CD14-positive monocyte (primary cell): Measurements from ENCODE around the gene TNRC6A. TPM values are rescaled to one million over a fixed set of nuclear protein-coding genes. Genes with fewer than 3 reads are reported as not detected.

ENCODE experiments used
- DNase-seq, 3 donors: peaks; one replicate each; pipeline ENCODE4 v3.0.0-alpha.2; 2011 to 2022
- H2AFZ ChIP-seq: 2 replicates; pipeline ENCODE4 v1.6.0; 2012; ENCODE audit warnings: mild to moderate bottlenecking, low read depth, low read length, inconsistent platforms; ENCODE audit not compliant: insufficient read depth, poor library complexity, severe bottlenecking
- H3K27ac ChIP-seq, 2 donors: 1 replicate in 1 of 2; 2 replicates in 1 of 2; pipeline ENCODE4 v1.5.1; 2012 to 2013; ENCODE audit warnings: low read length in 2 of 2, control low read depth in 1 of 2, inconsistent platforms in 1 of 2, low read depth in 1 of 2, mild to moderate bottlenecking in 1 of 2
- H3K27me3 ChIP-seq, 2 donors: one replicate each; pipeline versions ENCODE4 v1.6.0 to v1.6.1; 2011 to 2013; ENCODE audit warnings: low read length in 2 of 2; ENCODE audit not compliant: control insufficient read depth in 2 of 2, insufficient read depth in 2 of 2
- H3K36me3 ChIP-seq, 2 donors: replicated peaks in 1 of 2; 1 replicate in 1 of 2; 2 replicates in 1 of 2; pipeline versions ENCODE4 v1.5.1 to v1.6.1; 2012 to 2013; ENCODE audit warnings: low read length in 2 of 2, control low read depth in 1 of 2, inconsistent platforms in 1 of 2, mild to moderate bottlenecking in 1 of 2; ENCODE audit not compliant: insufficient read depth in 2 of 2, control insufficient read depth in 1 of 2
- H3K4me1 ChIP-seq, 2 donors: 1 replicate in 1 of 2; 2 replicates in 1 of 2; pipeline versions ENCODE4 v1.5.1 to v1.6.1; 2012 to 2013; ENCODE audit warnings: low read length in 2 of 2, control low read depth in 1 of 2, inconsistent platforms in 1 of 2, mild to moderate bottlenecking in 1 of 2, moderate library complexity in 1 of 2; ENCODE audit not compliant: insufficient read depth in 2 of 2, control insufficient read depth in 1 of 2
- H3K4me2 ChIP-seq: replicated peaks from 2 replicates; pipeline ENCODE3; 2012; ENCODE audit warnings: low read length, moderate library complexity, mild to moderate bottlenecking; ENCODE audit not compliant: poor library complexity, severe bottlenecking; ENCODE audit errors: extremely low read depth
- H3K4me3 ChIP-seq, 3 experiments: fragments of 200-600 bp in 1 of 3; sonication (generic) in 1 of 3; replicated peaks in 1 of 3; 1 replicate in 2 of 3; 2 replicates in 1 of 3; pipeline ENCODE4 v1.5.1; 2011 to 2013; ENCODE audit warnings: low read length in 3 of 3, mild to moderate bottlenecking in 3 of 3, control low read depth in 2 of 3, low read depth in 2 of 3, inconsistent platforms in 1 of 3, moderate library complexity in 1 of 3
- H3K79me2 ChIP-seq: 2 replicates; pipeline ENCODE4 v1.6.0; 2012; ENCODE audit warnings: mild to moderate bottlenecking, control low read depth, inconsistent platforms, low read length, moderate library complexity; ENCODE audit not compliant: insufficient read depth
- H3K9ac ChIP-seq: 2 replicates; pipeline ENCODE4 v1.6.0; 2017; ENCODE audit warnings: low read length, mild to moderate bottlenecking; ENCODE audit not compliant: insufficient read depth, poor library complexity, severe bottlenecking
- H3K9me3 ChIP-seq, 2 donors: replicated peaks in 1 of 2; 1 replicate in 1 of 2; 2 replicates in 1 of 2; pipeline versions ENCODE4 v1.5.1 to v1.6.1; 2012 to 2013; ENCODE audit warnings: low read length in 2 of 2, control low read depth in 1 of 2; ENCODE audit not compliant: control insufficient read depth in 1 of 2, insufficient read depth in 1 of 2
- H4K20me1 ChIP-seq: 2 replicates; pipeline ENCODE4 v1.6.0; 2012; ENCODE audit warnings: mild to moderate bottlenecking, low read length, control low read depth, moderate library complexity; ENCODE audit not compliant: insufficient read depth
- H3K27ac Mint-ChIP-seq, 7 donors: one replicate each; pipeline ENCODE4 v1.8.0; 2020; ENCODE audit warnings: mild to moderate bottlenecking in 7 of 7, mixed read lengths in 7 of 7, moderate library complexity in 6 of 7, inconsistent platforms in 2 of 7
- H3K27me3 Mint-ChIP-seq, 3 donors: one replicate each; pipeline ENCODE4 v1.8.0; 2021 to 2022; ENCODE audit warnings: low read depth in 3 of 3, mild to moderate bottlenecking in 3 of 3, mixed read lengths in 3 of 3, moderate library complexity in 3 of 3, inconsistent platforms in 1 of 3
- H3K36me3 Mint-ChIP-seq, 2 donors: one replicate each; pipeline ENCODE4 v1.8.0; 2020; ENCODE audit warnings: mixed read lengths in 2 of 2, inconsistent platforms in 1 of 2, mild to moderate bottlenecking in 1 of 2
- H3K4me1 Mint-ChIP-seq: one replicate; pipeline ENCODE4 v1.8.0; 2020; ENCODE audit warnings: mild to moderate bottlenecking, mixed read lengths
- H3K4me3 Mint-ChIP-seq, 2 donors: one replicate each; pipeline ENCODE4 v1.8.0; 2020; ENCODE audit warnings: mild to moderate bottlenecking in 2 of 2, mixed read lengths in 2 of 2, moderate library complexity in 1 of 2
- H3K9me3 Mint-ChIP-seq, 7 donors: one replicate each; pipeline ENCODE4 v1.8.0; 2020 to 2022; ENCODE audit warnings: mixed read lengths in 7 of 7, mild to moderate bottlenecking in 6 of 7, moderate library complexity in 6 of 7, inconsistent platforms in 2 of 7
- WGBS: methylation state at CpG from one replicate; pipeline ENCODE4 v1.1.5; 2013; ENCODE audit warnings: missing lambda C conversion rate; ENCODE audit not compliant: insufficient coverage; 5-methylcytosine and 5-hydroxymethylcytosine counted together
- intact Hi-C, 2 donors: fragments of 100-400 bp; cut with micrococcal nuclease; formaldehyde crosslinking; loops; one replicate each; pipeline versions ENCODE4 v1.15.0 to v1.15.1; 2023
- polyA plus RNA-seq, 3 donors: library from polyadenylated mRNA; depleted of rRNA in 1 of 3; unstranded in 2 of 3; stranded (reverse) in 1 of 3; fragments of 300-500 nt in 2 of 3; fragments of >200 nt in 1 of 3; fragmentation: Illumina TruSeq in 2 of 3; gene quantifications; 1 replicate in 2 of 3; 2 replicates in 1 of 3; pipeline ENCODE4 v1.2.3, GENCODE V29; 2012 to 2021
- TF ChIP-seq, protein P1 (sequence below): fragments of 200-600 bp; IDR thresholded peaks from one replicate; pipeline ENCODE4 v1.8.0; 2022; ENCODE audit warnings: antibody characterized with exemption, mild to moderate bottlenecking

The TNRC6A gene
- polyA plus RNA-seq, 3 donors = 3.3 to 36.1 (median 4.0) TPM

DNA sequence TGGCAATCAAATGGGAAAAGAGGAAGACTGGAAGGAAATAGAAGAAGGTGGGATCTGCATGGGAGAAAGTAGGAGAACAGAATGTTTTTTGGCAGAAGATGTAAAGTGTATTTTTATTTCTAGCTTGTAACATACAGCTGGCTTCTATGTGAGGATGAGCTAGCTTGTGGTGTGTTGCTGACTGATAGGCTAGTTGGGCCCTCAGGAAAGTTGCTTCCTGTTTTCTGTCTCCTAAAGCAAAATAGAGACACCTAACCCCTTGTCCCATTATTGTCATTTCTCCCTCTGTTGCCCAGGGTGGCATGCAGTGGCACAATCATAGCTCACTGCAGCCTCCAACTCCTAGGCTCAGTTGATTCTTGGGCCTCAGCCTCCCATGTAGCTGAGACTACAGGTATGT is 15.9 kb downstream of the TNRC6A start:
- Mint-ChIP-seq H3K27me3 (peaks cover 0 to 2% (median 0%) of the 10 kb centered on the region in 3 donors), H3K27ac (peak overlapping the region in 6 of 7 donors; percentile 1 to 88 (median 52)), H3K9me3 (no peaks in the 10 kb centered on the region), H3K4me3 (no peak overlapping the region), H3K36me3 (peaks cover 11 to 29% of the 10 kb centered on the region in 2 donors), H3K4me1 (peaks cover 62% of the 10 kb centered on the region)
- Histone ChIP-seq H3K27me3 (no peaks in the 10 kb centered on the region), H3K4me3 (no peak overlapping the region), H2AFZ (no peak overlapping the region), H4K20me1 (peaks cover 100% of the 10 kb centered on the region), H3K9me3 (no peaks in the 10 kb centered on the region), H3K79me2 (peaks cover 97% of the 10 kb centered on the region), H3K36me3 (peaks cover 5 to 13% of the 10 kb centered on the region in 2 donors), H3K4me2 (no peak overlapping the region), H3K9ac (no peak overlapping the region), H3K27ac (peak overlapping the region in 1 of 2 donors; percentile 51), H3K4me1 (peaks cover 32 to 46% of the 10 kb centered on the region in 2 donors)
- peak in 1 of 3 donors; percentile 17 for DNase-seq
- intact Hi-C loops = no loop called here
- TF ChIP-seq, protein P1, sequence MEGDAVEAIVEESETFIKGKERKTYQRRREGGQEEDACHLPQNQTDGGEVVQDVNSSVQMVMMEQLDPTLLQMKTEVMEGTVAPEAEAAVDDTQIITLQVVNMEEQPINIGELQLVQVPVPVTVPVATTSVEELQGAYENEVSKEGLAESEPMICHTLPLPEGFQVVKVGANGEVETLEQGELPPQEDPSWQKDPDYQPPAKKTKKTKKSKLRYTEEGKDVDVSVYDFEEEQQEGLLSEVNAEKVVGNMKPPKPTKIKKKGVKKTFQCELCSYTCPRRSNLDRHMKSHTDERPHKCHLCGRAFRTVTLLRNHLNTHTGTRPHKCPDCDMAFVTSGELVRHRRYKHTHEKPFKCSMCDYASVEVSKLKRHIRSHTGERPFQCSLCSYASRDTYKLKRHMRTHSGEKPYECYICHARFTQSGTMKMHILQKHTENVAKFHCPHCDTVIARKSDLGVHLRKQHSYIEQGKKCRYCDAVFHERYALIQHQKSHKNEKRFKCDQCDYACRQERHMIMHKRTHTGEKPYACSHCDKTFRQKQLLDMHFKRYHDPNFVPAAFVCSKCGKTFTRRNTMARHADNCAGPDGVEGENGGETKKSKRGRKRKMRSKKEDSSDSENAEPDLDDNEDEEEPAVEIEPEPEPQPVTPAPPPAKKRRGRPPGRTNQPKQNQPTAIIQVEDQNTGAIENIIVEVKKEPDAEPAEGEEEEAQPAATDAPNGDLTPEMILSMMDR = no peak

DNA sequence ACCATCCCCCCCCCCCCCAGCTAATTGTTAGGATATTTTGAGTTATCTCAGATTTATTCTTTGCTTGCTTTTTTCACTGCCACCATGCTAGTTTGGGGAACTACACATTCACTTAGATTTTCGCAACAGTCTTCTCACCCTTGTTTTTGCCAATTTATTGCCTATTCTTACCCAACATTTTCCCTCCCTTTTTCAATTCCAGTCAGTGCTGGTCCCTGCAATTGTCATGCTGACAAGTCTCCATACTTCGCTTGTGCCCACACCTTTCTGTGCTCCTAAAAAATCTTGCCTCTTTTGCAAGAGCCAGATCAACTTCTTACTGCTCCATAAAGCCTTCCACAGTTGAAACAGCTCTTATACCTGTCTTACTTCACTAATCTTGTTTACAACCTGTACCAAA is 16.3 kb downstream of the TNRC6A start:
- Mint-ChIP-seq H3K4me3 (no peak overlapping the region), H3K27ac (peak overlapping the region in 6 of 7 donors; percentile 1 to 83 (median 52))
- WGBS = 82% methylated on average over 1 of the region's 2 CpGs

More for the DNA sequence above, 16.3 kb downstream of the TNRC6A start:
- intact Hi-C loops = no loop called here
- peaks cover 97% of the 10 kb centered on the region for H3K79me2 ChIP-seq
- peaks cover 0 to 2% (median 0%) of the 10 kb centered on the region in 3 donors for H3K27me3 Mint-ChIP-seq
- no peaks in the 10 kb centered on the region for H3K27me3 ChIP-seq
- H3K4me1 ChIP-seq = peaks cover 32 to 46% of the 10 kb centered on the region in 2 donors
- H4K20me1 ChIP-seq = peaks cover 100% of the 10 kb centered on the region
- peaks cover 11 to 32% of the 10 kb centered on the region in 2 donors for H3K36me3 Mint-ChIP-seq
- no peak overlapping the region for H3K4me2 ChIP-seq
- H3K9me3 ChIP-seq = no peaks in the 10 kb centered on the region
- peak overlapping the region in 1 of 2 donors; percentile 51 for H3K27ac ChIP-seq
- TF ChIP-seq, protein P1 = no peak
- H3K36me3 ChIP-seq = peaks cover 5 to 13% of the 10 kb centered on the region in 2 donors
- H3K9ac ChIP-seq = no peak overlapping the region
- H3K9me3 Mint-ChIP-seq = no peaks in the 10 kb centered on the region
- DNase-seq = no peak
- H3K4me1 Mint-ChIP-seq = peaks cover 60% of the 10 kb centered on the region
- no peak overlapping the region for H2AFZ ChIP-seq
- H3K4me3 ChIP-seq = no peak overlapping the region
